Small intestine (tissue), 7 donors: ENCODE data around the gene MRPS14. TPM values are rescaled to one million over a fixed set of nuclear protein-coding genes. Genes with fewer than 3 reads are reported as not detected.

Experiments
- DNase-seq, 2 donors: peaks; one replicate each; pipeline versions ENCODE4 v3.0.0 to v3.0.0-alpha.2; 2013
- FAIRE-seq: peaks from 2 replicates; lab custom pipeline; 2012; peaks lifted over from hg19 to GRCh38; lab: Jason Lieb, UNC
- H3K27ac ChIP-seq, 3 donors: one replicate each; pipeline ENCODE4 v1.5.1; 2013; ENCODE audit warnings: low read length in 2 of 3, mild to moderate bottlenecking in 2 of 3, control low read depth in 1 of 3, inconsistent platforms in 1 of 3, low read depth in 1 of 3, moderate library complexity in 1 of 3
- H3K27me3 ChIP-seq, 3 donors: one replicate each; pipeline ENCODE4 v1.6.1; 2013; ENCODE audit warnings: low read length in 3 of 3, inconsistent platforms in 1 of 3; ENCODE audit not compliant: control insufficient read depth in 3 of 3, insufficient read depth in 3 of 3
- H3K36me3 ChIP-seq, 3 donors: one replicate each; pipeline ENCODE4 v1.6.1; 2013; ENCODE audit warnings: low read length in 3 of 3, inconsistent platforms in 1 of 3, low read depth in 1 of 3, mild to moderate bottlenecking in 1 of 3, moderate library complexity in 1 of 3; ENCODE audit not compliant: control insufficient read depth in 3 of 3, insufficient read depth in 2 of 3
- H3K4me1 ChIP-seq, 3 donors: one replicate each; pipeline ENCODE4 v1.6.1; 2013; ENCODE audit warnings: low read length in 2 of 3, inconsistent platforms in 1 of 3, low read depth in 1 of 3, mild to moderate bottlenecking in 1 of 3, moderate library complexity in 1 of 3; ENCODE audit not compliant: control insufficient read depth in 3 of 3, insufficient read depth in 2 of 3
- H3K4me3 ChIP-seq, 3 donors: one replicate each; pipeline ENCODE4 v1.5.1; 2013; ENCODE audit warnings: low read length in 3 of 3, control low read depth in 1 of 3, inconsistent platforms in 1 of 3, low read depth in 1 of 3, mild to moderate bottlenecking in 1 of 3, moderate library complexity in 1 of 3
- H3K9me3 ChIP-seq, 2 donors: one replicate each; pipeline ENCODE4 v1.6.1; 2013; ENCODE audit warnings: low read depth in 1 of 2, low read length in 1 of 2; ENCODE audit not compliant: control insufficient read depth in 2 of 2, insufficient read depth in 1 of 2
- WGBS, 3 donors: extraction: QIAGEN DNeasy Blood & Tissue Kit; methylation state at CpG; one replicate each; pipeline ENCODE4 v1.1.7; 2013; 5-methylcytosine and 5-hydroxymethylcytosine counted together
- polyA plus RNA-seq, 4 donors: library from polyadenylated mRNA; stranded (reverse) in 3 of 4; unstranded in 1 of 4; fragments of 200-250 nt in 3 of 4; fragments of 120-200 nt in 1 of 4; gene quantifications; one replicate each; pipeline versions ENCODE4 v1.2.1 to v1.2.3, GENCODE V29; 2013
- donor health status: healthy with polysubstance abuse.
- donor health status: control.
- donor health status: control.
- donor health status: Bipolar disorder and iron deficiency.
- donor health status: healthy.

MRPS14 gene
- polyA plus RNA-seq, 4 donors, result 18.1 to 34.7 (median 25.6) TPM

DNA sequence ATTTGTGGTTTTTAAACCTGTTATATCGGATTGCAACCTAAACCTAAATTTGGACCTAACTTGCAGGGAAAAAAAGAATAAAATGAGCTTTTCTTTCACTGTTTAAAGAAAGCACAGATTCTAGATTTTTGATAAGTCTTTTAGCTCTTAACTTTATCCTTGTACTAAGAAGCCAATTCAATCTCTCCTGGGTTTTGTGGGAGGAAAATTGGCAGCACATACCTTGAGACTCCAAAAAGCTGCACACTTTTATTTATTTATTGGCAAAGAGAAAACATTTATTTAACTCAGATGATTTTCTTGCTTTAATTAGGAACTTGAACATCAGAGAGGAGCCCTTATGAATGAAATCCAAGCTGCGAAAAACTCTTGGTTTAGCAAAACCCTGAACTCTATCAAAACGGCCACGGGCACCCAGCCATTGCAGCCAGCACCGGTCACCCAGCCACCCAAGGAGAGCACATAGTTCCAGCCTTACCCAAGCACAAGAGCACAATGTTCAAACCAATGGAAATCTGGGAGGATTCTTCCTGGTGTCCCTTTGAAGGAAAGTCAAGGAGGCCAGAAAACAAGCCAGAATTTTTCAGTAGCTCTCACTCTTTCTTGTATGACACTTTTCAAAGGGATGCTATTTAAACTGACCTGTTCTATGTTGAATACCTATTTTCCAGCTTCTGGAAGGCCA is 33.5 kb downstream of the MRPS14 start:
- peak overlapping the region in 1 of 3 donors; percentile 74 for H3K27ac ChIP-seq
- no peaks in the 10 kb centered on the region for H3K27me3 ChIP-seq
- FAIRE-seq, result no peak
- H3K36me3 ChIP-seq, result peaks cover 0 to 21% (median 6%) of the 10 kb centered on the region in 3 donors
- H3K4me1 ChIP-seq, result peaks cover 0 to 3% (median 0%) of the 10 kb centered on the region in 3 donors
- 71 to 89% (median 83%) methylated on average over 5 of the region's 5 CpGs for WGBS, 3 donors
- H3K9me3 ChIP-seq, result no peaks in the 10 kb centered on the region
- DNase-seq, result no peak
- no peak overlapping the region for H3K4me3 ChIP-seq

DNA sequence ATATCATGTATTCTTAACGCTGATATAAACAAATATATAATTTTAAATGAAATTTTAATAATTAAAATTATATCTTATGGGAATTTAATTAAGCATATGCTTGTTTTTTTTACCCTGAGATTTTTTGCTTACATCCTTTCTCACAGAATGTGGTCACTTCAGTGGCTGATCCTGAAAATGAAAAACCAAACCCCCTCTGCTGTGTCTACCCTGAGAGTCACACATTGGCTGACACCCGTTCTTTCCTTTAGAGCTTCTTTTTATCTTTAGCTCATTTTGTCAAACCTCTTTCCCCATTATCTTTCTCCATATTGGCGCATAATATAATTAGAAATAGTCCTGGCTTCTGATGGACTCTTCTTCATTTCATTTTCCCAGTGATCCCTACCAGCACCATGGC is 34.2 kb downstream of the MRPS14 start:
- Histone ChIP-seq H3K4me1 (no peaks in the 10 kb centered on the region), H3K36me3 (peaks cover 0 to 24% (median 6%) of the 10 kb centered on the region in 3 donors), H3K4me3 (no peak overlapping the region), H3K27ac (peak overlapping the region in 1 of 3 donors; percentile 70), H3K27me3 (no peaks in the 10 kb centered on the region), H3K9me3 (no peaks in the 10 kb centered on the region)
- 76 to 89% (median 77%) methylated on average over 3 of the region's 3 CpGs for WGBS, 3 donors
- DNase-seq (no peak), FAIRE-seq (no peak)

DNA sequence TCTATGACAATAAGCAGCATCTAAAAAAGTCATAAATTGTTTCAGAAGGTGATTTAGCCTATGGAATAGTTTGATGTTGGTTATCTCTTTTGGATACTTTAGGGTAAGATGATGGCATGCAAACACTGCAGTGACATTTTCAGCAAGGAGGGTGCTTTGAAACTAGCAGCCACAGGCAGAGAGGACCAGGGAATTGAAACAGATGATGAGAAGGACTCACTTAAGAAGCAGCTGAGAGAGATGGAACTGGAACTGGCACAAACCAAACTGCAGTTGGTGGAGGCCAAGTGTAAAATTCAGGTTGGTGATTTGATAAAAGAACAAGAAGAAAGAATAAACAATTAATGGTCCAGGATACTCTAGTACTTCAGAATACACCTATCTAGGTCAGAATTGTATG is 34.7 kb downstream of the MRPS14 start:
- no peak for DNase-seq
- H3K9me3 ChIP-seq, result no peaks in the 10 kb centered on the region
- H3K27ac ChIP-seq, result no peak overlapping the region
- H3K36me3 ChIP-seq, result peaks cover 0 to 24% (median 6%) of the 10 kb centered on the region in 3 donors
- H3K4me1 ChIP-seq, result no peaks in the 10 kb centered on the region
- no peaks in the 10 kb centered on the region for H3K27me3 ChIP-seq
- FAIRE-seq, result no peak
- no peak overlapping the region for H3K4me3 ChIP-seq

DNA sequence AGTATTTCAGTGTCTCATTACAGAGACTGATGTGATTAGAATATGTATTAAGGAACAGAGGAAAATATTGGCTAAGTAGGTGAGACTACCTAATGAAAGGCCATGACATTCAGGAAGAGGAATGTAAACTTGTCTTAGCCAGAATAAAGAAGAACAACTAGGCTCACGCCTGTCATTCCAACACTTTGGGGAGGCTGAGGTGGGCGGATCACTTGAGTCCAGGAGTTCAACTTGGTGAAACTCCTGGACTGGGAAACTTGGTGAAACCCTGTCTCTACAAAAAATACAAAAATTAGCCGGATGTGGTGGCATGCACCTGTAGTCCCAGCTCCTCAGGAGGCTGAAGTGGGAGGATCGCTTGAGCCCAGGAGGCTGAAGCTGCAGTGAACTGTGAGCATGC is 38.3 kb downstream of the MRPS14 start:
- DNase-seq (no peak), FAIRE-seq (no peak)
- Histone ChIP-seq H3K36me3 (peaks cover 0 to 28% (median 14%) of the 10 kb centered on the region in 3 donors), H3K4me1 (no peaks in the 10 kb centered on the region), H3K27me3 (no peaks in the 10 kb centered on the region), H3K4me3 (no peak overlapping the region), H3K9me3 (no peaks in the 10 kb centered on the region), H3K27ac (no peak overlapping the region)
- 95 to 97% (median 97%) methylated on average over 4 of the region's 4 CpGs for WGBS, 3 donors

DNA sequence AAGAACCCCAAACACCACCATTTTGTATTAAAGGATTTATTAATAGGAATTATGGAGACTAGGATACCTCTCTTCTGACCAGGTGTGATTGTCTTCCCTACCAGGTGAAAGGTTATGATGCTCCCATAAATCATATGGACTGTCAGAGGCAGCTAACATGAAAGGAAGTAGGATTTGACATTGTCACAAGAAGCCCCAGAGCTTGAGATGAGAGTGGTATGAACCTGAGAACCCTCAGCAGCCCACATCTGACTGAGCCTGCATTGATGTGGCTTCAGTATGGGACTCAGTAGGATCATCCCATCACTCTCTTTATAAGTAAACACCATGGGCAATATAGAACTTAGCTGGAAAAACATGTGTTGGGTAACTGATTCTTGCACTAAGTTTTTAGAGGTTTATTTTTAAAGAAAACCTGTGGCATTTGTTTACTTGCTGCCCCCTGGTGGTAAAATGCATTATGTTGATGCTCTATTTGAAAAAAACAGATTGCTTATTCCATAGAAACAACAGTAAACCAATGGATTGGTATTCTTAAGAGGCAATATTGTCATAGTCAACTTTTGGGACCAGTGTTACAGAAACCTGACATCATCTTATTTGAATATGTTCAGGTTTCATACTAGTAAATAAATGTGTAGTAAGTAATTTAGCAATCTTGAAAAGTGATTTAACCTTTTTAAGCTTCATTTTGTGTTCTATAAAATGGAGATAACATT is 40.1 kb downstream of the MRPS14 start:
- Histone ChIP-seq H3K4me1 (no peaks in the 10 kb centered on the region), H3K27ac (no peak overlapping the region), H3K36me3 (peaks cover 3 to 30% (median 16%) of the 10 kb centered on the region in 3 donors), H3K27me3 (no peaks in the 10 kb centered on the region), H3K9me3 (no peaks in the 10 kb centered on the region), H3K4me3 (no peak overlapping the region)
- peak; percentile 54 to 67 for DNase-seq
- FAIRE-seq, result no peak

DNA sequence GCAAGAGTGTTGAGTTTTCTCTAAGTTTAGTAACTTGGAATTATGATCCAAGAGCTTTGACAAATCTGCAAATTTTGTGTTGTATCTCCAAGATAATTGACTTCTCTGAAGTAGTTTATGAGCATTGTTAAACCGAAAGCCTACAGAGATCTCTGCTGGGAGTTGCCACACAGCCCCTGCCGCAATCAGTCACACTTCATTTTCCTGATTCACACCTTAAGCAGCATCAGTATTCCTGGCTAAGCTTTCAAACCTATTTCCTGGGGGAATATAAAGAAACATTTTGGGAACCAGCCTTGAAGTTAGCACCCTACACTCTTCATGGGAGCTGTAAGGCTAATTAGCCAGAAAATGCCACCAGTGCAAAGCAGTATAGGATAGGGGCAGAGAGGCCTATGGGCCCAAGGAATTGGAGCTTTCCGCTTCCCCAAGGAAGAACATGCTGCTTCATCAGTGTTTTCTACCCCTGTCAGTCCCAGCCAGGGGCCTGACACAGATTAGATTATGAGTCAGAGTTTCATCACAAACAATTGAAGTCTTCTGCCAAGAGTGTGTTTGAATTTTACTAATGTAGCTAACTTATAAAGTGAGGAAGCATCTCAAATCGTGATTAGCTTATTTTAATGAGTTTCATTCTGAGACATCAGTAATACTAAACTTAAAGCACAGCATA is 46.7 kb downstream of the MRPS14 start:
- H3K27ac ChIP-seq, result peak overlapping the region in 2 of 3 donors; percentile 3 to 5

DNA sequence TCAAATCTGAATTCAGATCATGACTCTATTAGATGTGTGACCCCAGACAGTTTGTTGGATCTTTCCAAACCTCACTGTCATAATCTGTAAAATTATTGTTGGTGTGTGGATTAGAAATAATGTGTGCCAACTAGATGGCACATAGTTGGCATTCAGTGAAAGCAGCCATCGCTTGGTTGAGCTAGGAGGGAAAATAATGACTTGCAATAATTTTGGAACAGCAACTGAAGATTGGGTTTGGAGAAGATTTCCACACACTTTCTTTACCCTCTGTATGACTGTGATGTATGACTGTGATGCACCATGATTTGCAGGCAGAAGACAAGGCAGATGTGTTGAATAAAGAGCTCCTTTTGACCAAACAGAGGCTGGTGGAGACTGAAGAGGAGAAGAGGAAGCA is 47.5 kb downstream of the MRPS14 start:
- Histone ChIP-seq H3K27me3 (no peaks in the 10 kb centered on the region), H3K4me3 (no peak overlapping the region), H3K9me3 (no peaks in the 10 kb centered on the region), H3K36me3 (peaks cover 3 to 27% (median 15%) of the 10 kb centered on the region in 3 donors), H3K27ac (no peak overlapping the region), H3K4me1 (peaks cover 0 to 5% (median 0%) of the 10 kb centered on the region in 3 donors)
- 95 to 100% (median 97%) methylated on average over 1 of the region's 1 CpG for WGBS, 3 donors
- DNase-seq, result no peak
- FAIRE-seq, result no peak

More for the DNA sequence above, 46.7 kb downstream of the MRPS14 start:
- FAIRE-seq (no peak), DNase-seq (peak in 1 of 2 donors; percentile 31)
- H3K4me1 ChIP-seq, result peaks cover 0 to under 1% (median 0%) of the 10 kb centered on the region in 3 donors
- no peaks in the 10 kb centered on the region for H3K27me3 ChIP-seq
- H3K4me3 ChIP-seq, result no peak overlapping the region
- no peaks in the 10 kb centered on the region for H3K9me3 ChIP-seq
- peaks cover 3 to 27% (median 16%) of the 10 kb centered on the region in 3 donors for H3K36me3 ChIP-seq
- WGBS, 3 donors, result 75 to 81% (median 77%) methylated on average over 4 of the region's 4 CpGs

DNA sequence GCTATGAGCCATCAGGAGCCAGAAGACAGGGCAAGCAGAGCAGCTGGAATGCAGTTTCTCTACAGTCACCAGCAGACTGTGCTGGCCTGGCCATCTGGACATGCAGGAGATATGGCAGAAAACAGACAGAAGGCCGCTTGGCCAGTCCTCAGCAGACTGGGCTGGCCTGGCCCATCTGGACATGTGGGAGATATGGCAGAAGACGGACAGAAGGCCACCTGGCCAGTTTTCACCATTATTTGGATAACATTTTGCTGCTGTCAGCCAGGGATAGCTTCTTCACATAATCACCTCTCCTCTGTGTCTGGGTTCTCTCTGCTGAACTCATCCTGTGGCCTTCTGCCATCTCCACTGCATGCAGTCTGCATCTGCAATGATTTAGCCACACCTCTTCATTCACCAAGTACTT is 48.5 kb downstream of the MRPS14 start:
- DNase-seq (no peak), FAIRE-seq (no peak)
- no peak overlapping the region for H3K27ac ChIP-seq
- H3K4me1 ChIP-seq, result peaks cover 0 to 5% (median 0%) of the 10 kb centered on the region in 3 donors
- no peak overlapping the region for H3K4me3 ChIP-seq
- H3K27me3 ChIP-seq, result no peaks in the 10 kb centered on the region
- no peaks in the 10 kb centered on the region for H3K9me3 ChIP-seq
- 78 to 89% (median 85%) methylated on average over 2 of the region's 2 CpGs for WGBS, 3 donors
- H3K36me3 ChIP-seq, result peaks cover 3 to 28% (median 17%) of the 10 kb centered on the region in 3 donors
